SHP77 (cell line): ENCODE data around the gene TRIM38.
"Not testable (repeated sequence)": the region's sequence is repeated elsewhere in the genome, so short reads cannot be mapped to it uniquely, and the experiment has no call there.

Experiments
- DNase-seq, 2 experiments: peaks; one replicate each; lab custom pipeline; 2025; lab: John Stamatoyannopoulos, UW

Gene TRIM38

DNA sequence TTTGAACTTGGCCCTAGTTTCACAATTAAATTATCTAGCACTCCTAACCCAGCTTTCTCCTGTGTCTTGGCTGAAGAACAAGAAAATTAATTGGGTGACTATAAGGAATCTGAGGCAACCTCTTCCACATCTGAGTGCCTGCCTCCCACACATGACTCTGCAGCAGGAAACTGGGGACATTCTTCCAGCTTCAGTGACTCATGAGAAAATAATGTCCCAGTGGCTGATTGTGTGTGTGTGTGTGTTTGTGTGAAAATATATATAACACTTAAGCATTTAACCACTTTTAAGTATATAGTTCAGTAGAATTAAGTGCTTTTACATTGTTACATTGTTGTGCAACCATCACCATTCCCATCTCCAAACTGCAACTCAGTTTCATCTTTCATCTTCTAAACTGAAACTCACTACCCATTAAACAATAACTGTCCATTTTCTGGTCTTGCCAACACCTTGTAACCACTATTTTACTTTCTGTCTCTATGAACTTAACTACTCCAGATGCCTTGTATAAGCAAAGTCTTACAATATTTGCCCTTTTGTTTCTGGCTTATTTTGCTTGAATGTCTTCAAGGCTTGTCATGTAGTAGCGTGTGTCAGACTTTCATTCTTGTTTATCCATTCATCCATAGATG lies 8.7 kb downstream of the TRIM38 start:
- no peak for DNase-seq

DNA sequence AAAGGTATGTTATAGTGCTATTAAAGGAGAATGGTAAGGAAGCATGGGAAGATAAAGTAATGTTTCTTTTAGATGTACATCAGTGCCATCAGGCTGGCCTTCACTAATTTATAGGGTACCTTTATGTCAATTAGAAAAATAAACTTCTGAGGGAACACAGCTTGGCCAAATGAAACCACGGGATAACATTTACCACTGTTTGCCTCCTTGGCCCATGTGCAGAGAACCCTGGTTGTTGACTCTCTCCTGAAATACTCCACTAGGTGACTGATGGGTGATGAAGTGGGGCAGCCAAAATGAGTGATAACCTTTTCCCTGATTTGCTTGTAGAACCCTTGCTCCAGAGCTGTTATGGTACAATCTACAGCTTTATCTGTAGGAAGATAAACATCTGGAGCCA lies 9.5 kb downstream of the TRIM38 start:
- DNase-seq, result no peak

DNA sequence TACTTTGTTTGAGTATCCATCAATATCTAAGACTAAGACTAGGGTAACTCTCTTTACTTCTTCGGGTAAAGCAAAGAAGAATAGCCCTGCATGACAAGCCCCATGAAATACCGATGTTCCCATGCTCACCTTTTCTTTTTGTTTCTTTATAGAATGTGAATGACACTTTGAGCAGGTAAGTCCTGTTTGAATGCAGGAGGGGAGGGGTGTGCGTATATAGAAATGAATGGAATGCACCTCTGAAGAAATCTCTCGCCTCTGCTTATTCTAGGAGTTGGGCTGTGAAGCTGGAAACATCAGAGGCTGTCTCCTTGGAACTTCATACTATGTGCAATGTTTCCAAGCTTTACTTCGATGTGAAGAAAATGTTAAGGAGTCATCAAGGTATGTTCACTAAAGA lies 10.3 kb downstream of the TRIM38 start:
- DNase-seq, result no peak

DNA sequence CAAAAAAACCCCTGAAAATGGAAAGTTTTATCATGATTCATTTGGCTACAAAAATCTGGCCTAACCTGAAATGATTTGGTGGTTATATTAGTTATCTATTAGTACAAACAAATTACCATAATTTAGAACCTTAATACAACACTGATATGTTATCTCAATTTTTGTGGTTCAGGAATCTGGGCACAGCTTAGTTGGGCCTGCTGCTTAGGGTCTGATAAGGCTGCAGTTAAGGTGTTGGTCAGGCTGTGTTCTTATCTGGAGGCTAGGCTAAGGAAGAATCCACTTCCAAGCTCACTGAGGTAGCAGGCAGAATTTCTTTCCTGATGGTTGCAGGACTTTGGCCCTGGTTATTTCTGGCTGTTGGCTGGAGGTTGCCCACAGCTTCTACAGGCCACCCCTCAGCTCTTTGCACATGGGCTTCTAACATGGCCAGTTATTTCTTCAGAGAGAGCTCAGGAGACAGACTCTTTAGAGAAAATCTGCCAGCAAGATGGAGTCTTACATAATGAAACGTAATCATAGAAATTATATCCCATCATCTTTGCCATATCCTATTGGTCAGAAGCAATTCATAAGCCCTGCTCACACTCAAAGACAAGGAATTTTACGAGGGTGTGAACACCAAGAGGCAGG lies 11.4 kb downstream of the TRIM38 start:
- no peak for DNase-seq

DNA sequence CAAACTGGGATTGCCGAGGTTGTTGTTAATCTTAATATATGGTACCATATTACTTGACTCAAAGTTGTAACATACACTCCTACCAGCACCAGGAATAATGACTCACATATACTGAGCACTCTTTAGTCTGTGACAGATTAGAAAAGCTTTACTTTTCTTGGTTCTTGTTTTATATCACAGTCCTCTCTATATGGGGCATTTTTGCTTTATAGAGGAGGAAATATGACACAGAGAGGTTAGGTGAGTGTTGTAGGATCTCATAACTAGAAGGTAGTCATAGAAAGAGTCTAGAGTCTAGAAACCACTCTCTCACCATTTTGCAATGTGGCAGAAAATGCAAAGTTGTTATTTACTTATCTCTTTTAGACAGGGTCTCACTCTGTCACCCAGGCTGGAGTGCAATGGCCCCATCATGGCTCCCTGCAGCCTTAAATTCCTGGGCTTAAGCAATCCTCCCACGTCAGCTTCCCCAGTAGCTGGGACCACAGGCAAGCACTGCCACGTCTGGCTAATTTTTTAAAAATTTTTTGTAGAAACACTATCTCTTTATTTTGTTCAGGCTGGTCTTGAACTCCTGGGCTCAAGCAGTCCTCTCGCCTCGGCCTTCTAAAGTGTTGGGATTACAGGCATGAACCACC lies 13.4 kb downstream of the TRIM38 start:
- no peak for DNase-seq

DNA sequence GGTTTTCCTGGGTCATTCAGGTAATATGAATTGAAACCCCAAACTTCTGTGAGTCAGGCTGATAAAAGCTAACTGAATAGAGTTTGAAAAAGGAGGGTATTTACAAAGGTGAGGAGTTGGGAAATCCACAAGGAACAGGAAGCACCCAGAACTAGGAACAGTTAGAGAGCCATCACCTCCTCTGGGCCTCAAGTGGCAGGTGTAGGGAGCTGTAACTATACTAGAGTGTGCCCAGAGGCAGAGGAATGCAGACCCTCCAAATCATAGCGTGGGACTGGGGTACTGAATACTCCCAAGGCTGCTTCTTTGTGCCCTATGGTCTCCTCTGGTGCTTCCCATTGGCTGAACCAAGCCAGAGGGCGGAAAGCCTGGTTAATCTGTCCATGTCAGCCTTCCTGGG lies 18.3 kb downstream of the TRIM38 start:
- DNase-seq, result no peak

DNA sequence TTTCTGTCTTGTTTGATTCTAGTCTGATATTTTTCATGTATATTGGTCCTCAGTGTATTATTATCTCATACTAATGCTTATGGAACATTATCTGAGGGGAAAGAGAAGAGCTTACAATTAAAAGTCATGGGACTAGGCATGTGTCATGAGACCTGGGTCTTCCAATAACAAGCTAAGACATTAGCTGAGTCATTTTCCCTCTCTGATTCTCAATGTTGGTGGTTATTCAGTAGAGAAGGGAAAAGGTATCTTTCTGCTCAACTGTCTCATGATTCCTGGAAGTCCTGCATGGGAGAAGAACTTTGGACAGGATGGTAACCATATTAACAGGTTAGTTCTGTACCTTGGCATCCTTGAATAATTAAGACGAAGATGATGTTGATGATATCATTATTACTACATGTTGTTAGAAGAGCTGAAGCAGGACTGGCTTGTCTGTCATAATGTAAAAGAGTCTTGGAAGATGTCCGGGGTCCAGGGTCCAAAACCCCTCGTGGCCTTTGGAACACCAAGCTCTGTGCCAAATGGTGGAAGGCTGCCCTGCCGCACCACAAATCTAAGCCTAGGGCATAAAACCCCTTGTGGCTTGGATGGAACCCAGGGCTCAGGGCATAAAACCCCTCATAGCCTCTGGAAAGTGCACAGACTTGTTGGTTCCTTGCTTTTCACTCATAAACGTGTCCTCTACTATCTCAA lies 19.1 kb downstream of the TRIM38 start:
- DNase-seq, result no peak

DNA sequence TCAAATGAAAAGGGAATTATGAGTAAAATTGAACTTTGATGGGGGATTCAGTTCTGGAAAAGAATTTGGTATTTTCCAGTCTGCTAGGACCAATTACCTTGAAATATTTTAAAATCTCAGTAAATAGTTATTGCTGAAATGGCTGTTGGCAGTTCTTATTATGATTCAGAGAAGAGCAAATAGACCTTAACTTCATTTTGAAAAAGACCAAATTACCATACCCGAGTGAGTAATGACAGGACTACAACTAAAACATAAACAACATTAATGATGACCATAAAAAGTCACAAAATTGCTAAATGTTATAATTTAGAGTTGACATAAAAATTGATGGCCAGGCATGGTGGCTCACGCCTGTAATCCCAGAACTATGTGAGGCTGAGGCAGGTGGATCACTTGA lies 21.7 kb downstream of the TRIM38 start:
- DNase-seq, result no peak

DNA sequence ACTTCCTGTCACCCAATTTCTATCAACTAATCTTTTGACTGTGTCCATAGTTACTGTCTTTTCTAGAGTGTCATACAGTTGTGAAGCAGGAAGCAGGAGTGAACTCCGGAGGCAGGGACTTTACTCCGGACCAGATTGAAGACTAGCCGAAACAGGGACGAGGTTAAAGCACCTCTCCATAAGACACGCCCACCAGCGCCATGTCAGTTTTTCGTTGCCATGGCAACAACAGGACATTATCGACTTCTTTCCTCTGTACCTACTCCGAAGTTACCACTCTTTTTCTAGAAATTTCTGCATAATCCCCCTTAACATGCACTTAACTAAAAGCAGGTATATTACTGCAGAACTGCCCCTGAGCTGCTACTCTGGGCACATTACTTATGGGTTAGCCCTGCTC lies 25.2 kb downstream of the TRIM38 start:
- no peak for DNase-seq

DNA sequence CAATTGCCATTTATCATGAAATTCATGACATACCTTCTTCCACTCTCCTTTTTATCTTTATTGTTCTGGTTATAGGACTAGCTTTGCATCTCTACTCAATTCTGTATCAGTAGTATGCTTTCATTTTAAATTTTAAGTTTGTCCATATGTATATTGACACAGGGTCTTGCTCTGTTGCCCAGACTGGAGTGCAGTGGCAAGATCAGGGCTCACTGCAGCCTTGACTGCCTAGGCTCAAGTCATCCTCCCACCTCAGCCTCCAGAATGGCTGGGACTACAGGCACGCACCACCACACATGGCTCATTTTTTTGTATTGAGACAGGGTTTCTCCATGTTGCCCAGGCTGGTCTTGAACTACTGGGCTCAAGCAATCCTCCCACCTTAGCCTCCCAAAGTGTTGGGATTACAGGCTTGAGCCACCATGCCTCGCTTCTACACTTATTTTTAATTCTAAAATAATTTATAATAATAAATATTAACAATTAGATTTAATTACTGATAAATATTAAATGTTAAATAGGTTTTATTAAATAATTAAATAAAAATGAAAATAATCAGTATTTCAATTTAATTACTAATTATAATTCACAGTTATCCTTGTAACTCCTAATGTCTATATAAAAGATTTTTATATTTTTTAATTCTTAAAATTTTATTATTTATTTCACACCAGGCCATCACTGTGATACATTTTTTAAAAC lies 27.7 kb downstream of the TRIM38 start:
- DNase-seq, result no peak

DNA sequence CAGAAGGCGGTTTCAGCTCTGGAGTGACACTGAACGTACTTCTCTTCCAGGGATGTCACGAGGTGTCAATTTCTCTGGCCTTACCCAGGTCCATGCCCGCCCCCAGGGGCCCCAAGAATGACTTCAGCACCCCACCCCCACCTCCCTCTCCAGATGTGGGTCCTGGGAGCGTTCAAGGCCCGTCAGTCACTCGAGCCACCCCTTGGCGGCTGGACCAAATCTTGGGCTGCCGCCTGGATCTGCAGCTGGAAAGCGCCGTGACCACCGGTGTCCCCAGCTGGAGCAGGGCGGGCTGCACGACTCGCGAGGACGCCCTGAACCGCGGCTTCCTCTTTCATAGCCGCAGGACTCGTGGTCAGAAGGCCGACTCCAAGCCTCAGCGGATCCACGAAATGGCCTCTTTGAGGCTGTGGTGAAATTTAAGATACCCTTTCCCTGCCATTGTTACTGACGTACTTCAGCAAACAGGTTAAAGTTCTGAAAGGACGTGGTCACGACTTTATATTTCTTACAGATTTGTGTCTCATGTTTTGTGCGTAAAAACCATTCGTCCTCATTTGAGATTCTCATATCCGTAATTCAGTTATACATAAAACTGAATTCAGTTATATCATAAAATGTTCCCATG lies 29.3 kb downstream of the TRIM38 start:
- DNase-seq, result peak; percentile 66 to 79

DNA sequence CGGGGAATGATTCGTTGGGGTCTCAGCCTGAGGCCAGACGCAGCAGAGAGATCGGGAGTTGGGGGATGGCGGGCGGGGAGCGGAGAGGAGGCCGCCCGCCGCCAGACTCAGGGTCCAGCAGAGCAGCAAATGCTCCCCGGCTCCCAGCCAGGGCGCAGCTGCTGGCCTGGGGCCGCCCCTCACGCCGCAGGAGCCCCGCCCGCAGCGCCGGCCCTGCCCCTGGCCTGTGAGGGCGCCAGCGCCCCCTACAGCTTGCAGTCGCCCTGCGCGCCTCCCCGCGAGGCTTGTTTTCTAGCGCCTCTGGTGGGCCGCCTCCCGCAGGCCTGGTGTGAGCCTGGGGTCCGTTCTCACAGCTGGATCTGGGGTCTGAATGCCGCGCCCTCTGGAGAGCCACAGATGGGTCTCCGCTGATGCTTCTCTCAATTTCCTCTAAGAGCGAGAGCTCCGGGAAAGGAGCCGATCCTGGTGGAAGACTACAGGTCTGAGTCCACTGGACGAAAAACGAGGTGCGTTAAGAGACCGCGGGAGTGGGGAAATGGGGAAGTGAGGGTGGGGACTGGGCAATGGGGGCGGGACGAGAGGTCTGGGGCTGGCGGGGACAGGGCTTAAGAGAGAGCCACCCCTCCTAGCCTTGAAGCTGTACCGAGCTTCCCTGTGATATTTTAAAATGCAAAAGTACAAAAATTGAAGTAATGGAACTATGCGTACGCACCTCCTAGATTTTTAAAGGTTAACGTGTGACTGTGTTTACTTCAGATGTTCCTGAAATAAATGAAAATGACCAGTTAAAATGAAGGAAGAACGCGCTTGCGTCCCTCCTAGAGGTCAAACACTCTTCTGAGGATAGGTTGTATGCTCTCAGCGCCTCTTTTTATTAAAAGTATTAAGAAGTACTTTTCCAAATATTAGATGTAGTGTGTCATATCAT lies 30.1 kb downstream of the TRIM38 start:
- peak; percentile 87 to 92 for DNase-seq

DNA sequence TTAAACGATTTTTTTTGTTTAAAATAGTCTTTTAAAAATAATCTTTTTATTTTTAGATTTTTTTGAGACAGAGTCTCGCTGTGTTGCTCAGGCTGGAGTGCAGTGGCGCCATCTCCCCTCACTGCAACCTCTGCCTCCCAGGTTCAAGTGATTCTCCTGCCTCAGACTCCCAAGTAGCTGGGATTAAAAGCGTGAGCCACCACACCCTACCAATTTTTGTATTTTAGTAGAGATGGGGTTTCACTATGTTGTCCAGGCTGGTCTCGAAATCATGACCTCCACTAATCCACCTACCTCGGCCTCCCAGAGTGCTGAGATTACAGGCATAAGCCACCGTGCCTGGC lies 30.7 kb downstream of the TRIM38 start:
- DNase-seq, result peak in 1 of 2 experiments; percentile 25

DNA sequence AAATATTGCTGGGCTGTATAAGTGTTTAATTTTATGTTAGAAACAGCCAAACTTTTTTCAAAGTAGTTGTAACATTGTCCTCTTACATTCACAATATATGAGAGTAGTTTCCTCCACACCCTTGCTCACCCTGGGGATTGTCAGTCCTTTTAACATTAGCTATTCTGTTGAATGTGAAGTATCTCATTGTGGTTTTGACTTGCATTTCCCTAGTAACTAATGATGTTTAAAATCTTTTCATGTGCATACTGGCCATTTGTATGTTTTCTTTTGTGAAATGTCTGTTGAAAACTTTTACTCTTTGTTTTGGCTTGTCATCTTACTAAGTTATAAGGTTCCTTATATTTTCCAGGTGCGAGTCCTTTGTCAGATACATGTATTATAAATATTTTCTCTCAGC lies 32.9 kb downstream of the TRIM38 start:
- DNase-seq, result no peak

DNA sequence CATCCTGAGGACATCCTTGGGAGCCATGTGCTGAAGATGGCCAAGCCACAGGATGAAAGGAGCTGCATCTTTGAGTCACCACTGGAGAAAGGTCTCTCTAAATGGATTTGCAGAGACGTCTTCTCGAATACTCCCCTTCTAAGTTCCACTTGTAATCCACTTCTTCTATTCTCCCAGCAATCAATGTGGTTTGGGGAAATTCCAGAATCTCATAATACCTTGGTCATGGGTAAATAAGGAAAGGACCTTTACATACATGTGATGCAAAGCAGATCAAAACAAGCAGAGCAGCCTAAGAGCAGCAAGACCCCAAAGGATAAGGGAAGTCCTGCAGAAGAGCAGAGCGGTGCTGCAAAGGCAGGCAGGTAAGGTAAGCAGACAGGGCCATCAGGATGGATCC lies 35.3 kb downstream of the TRIM38 start:
- no peak for DNase-seq

DNA sequence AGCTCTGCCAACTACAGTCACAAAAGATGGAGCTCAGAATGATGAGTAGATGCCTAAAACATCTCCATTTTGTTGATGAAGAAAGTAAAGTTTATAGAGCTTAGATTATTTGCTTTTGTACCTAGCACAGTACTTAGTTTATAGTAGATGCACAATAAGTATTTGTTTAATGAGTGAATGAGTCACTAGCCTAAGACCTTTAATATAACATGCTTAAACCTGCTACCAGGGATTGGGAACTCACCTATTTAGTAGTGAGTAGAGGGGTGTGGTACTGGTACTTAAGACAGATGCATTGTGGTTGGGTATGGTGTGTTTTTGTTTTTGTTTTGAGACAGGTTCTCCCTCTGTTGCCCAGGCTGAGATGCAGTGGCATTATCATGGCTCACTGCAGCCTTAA lies 35.8 kb downstream of the TRIM38 start:
- DNase-seq, result no peak

DNA sequence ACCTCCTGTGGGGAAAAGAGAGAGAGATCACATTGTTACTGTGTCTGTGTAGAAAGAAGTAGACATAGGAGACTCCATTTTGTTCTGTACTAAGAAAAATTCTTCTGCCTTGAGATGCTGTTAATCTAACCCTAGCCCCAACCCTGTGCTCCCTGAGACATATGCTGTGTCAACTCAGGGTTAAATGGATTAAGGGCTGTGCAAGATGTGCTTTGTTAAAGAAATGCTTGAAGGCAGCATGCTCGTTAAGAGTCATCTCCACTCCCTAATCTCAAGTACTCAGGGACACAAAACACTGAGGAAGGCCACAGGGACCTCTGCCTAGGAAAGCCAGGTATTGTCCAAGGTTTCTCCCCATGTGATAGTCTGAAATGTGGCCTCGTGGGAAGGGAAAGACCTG lies 36.6 kb downstream of the TRIM38 start:
- DNase-seq, result not testable (repeated sequence)

DNA sequence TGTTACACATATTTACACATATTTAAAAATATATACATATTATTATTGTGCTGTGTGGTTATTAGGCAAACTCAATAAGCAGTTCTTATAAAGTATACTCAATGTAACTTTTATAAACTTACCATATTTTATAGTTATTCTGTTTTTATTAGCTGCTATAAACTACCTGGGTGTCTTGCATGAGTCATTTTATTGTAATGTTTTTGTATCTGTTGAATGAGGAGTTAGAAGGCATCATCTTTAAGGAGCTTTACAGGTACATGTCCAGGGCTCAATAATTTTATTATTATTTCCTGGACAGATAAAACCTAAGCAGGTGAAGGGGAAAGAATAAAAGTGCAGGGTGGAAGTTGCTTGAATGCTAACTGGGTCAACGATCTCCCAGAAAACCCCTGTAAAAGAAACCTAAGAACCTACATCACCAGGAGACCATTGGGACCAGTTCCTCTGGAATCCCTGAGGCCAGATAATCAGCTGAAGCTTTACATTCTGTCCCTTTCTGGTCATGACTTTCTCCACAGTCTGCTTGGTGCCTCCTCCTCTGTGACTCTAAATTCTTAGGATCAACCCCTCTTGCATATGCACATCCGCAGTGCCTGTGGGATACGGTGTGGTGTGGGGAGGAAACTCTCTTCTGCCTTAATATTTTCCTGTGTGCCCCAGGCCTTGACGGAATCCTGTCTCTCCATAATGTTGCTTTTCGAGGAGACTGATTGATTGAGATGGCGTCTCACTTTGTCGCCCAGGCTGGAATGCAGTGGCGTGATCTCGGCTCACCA lies 38.0 kb downstream of the TRIM38 start:
- DNase-seq, result no peak

DNA sequence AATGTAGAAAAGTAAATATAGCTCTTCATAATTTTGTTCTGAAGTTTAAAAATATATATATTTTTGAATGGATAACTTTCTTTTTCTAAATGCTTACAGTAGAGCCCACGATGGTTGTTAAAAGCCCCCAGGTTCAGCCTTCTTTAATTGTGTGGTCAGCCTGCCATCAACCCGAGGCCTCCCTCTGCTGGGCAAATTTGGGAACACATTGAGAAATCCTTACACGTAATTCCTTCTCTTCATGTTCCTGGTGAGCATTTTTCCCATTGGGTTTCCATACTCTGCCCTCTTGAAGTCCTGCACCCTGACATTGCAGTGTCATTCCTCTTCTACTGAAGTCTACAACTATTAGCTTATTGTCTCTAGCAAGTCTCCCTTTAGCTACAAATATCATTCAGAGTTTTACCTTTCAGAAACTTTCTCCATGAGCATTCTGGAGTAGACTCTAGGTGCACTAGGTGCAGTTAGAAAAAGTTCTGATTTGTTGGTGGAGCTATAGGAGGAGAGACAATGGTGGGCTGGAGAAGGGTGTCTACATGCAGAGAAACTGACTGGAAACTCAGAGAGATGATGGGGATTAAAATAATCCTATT lies 40.6 kb downstream of the TRIM38 start:
- peak; percentile 24 to 29 for DNase-seq
